ENCODE results near the gene MCFD2.

- no peak for TF ChIP-seq CTCF (IDR thresholded peaks at IDR 0.05; ENCODE audit: insufficient read depth, low read length)
- TF ChIP-seq POLR2AphosphoS5 (IDR thresholded peaks at IDR 0.05; ENCODE audit: low read depth), result no peak
- TF ChIP-seq REST (IDR thresholded peaks at IDR 0.05; ENCODE audit: insufficient replicate concordance, low read depth), result no peak
- no peak for TF ChIP-seq GABPA (IDR thresholded peaks at IDR 0.05; ENCODE audit: low read depth)
- TF ChIP-seq SPI1 (IDR thresholded peaks at IDR 0.05; ENCODE audit: borderline replicate concordance, low read depth), result no peak
Observed at GRCh38 chr2:46875226-46875899, 40.2 kb downstream of the MCFD2 start.

Measured in HL-60 (cell line).